Measurements from ENCODE around the gene ZNF536. TPM values are rescaled to one million over a fixed set of nuclear protein-coding genes. Genes with fewer than 3 reads are reported as not detected.

Gene ZNF536
- total RNA-seq, 3 donors from 2014 or later, result 1.3 to 7.3 (median 1.3) TPM

DNA sequence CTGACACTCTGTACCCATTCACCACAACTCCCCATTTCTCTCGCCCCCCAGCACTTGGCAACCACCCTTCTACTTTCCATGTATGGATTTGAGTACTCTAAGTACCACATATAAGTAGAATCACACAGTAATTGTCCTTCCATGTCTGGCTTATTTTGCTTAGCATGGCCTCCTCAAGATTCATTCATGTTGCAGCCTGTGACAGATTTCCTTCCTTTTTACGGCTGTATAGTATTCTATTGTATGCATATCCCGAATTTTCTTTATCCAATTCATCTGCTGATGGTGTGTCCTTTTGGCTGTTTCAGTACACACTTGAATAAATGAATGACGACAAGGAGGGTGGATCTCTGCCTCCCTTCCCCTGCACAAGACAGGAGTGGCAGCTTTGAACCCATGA is 95.1 kb downstream of the ZNF536 start:
- Histone ChIP-seq H3K36me3 (ENCODE audit: low read depth) (no peaks in the 10 kb centered on the region), H3K4me3 (no peak overlapping the region), H3K4me1 (ENCODE audit: low read depth) (no peaks in the 10 kb centered on the region), H3K9me3 (no peaks in the 10 kb centered on the region)
- TF ChIP-seq, protein P1, sequence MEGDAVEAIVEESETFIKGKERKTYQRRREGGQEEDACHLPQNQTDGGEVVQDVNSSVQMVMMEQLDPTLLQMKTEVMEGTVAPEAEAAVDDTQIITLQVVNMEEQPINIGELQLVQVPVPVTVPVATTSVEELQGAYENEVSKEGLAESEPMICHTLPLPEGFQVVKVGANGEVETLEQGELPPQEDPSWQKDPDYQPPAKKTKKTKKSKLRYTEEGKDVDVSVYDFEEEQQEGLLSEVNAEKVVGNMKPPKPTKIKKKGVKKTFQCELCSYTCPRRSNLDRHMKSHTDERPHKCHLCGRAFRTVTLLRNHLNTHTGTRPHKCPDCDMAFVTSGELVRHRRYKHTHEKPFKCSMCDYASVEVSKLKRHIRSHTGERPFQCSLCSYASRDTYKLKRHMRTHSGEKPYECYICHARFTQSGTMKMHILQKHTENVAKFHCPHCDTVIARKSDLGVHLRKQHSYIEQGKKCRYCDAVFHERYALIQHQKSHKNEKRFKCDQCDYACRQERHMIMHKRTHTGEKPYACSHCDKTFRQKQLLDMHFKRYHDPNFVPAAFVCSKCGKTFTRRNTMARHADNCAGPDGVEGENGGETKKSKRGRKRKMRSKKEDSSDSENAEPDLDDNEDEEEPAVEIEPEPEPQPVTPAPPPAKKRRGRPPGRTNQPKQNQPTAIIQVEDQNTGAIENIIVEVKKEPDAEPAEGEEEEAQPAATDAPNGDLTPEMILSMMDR (IDR thresholded peaks at IDR 0.05), result no peak
- ATAC-seq, result no peak
- intact Hi-C loops (cut with DNase I, micrococcal nuclease), result no loop called here
- no peak for DNase-seq

DNA sequence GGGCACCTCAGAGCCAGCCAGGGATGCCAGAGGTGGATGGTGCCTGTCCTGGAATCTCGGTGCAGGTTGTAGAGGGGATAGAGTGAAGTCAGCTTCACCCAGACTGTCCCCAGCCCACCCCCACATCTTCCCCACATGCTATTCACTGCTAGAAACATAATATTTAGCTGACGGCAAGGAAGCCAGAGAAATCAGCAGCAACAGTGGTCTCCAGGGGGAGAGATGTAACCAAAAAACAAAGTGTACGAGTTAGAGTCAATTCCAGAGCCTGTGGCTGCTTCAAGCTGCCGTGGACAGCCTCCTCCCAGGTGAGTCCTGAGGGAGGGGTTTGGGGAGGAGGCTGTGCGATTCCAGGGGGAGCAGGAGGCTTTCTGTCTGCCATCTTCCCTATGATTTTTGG is 97.6 kb downstream of the ZNF536 start:
- intact Hi-C loops (cut with DNase I, micrococcal nuclease), result no loop called here
- no peak for ATAC-seq

DNA sequence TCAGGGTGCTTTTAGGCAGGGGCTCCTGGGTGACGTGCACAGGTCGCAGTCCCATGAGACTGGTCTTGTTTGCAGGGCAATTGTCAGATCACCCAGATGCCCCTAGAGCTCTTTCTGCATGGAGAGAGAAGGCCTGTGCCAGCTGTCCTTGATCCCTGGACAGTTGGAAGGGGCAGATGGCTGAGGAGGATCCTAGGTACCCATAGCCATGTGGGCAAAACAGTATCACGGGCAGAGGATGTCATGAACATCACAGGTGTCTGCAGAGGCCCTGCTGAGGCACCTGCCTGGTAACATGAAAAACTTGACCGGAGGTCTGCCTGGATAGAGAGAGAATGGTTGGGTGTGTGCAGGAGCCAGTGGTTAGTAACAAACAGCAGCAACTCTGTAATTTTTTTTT is 99.3 kb downstream of the ZNF536 start:
- Histone ChIP-seq H3K36me3 (ENCODE audit: low read depth) (no peaks in the 10 kb centered on the region), H3K4me1 (ENCODE audit: low read depth) (no peaks in the 10 kb centered on the region), H3K9me3 (no peaks in the 10 kb centered on the region), H3K4me3 (no peak overlapping the region)
- intact Hi-C loops (cut with DNase I, micrococcal nuclease), result no loop called here
- TF ChIP-seq, protein P1 (IDR thresholded peaks at IDR 0.05), result no peak
- no peak for DNase-seq
- no peak for ATAC-seq

More for the DNA sequence above, 97.6 kb downstream of the ZNF536 start:
- H3K4me1 ChIP-seq (ENCODE audit: low read depth), result no peaks in the 10 kb centered on the region
- TF ChIP-seq, protein P1 (IDR thresholded peaks at IDR 0.05), result no peak
- no peak for DNase-seq
- H3K9me3 ChIP-seq, result no peaks in the 10 kb centered on the region
- H3K4me3 ChIP-seq, result no peak overlapping the region
- H3K36me3 ChIP-seq (ENCODE audit: low read depth), result no peaks in the 10 kb centered on the region

DNA sequence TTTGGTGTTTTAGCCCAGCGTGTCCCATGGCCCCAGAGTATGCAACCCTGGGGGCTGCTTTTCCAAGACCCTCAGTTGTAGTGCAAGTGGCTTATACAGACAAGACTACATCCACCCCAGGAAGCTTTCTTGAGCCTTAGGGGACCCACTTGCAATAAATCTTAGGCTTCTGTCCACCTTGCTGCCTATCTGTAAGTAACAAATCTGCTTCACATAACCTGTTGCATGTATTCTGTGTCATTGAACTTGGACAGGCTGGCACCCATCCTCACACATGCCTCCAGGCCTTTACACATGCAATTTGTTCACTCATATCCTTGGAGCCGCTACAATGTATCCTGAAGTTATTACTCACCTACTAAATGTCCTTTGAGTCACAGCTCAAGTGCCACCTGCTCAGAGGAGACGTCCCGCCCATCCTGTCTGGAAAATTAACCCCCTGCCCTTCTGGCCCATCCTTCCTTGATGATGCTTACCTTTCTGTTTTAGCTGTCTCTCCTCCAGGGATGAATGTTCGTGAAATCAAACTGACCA is 101.2 kb downstream of the ZNF536 start:
- H3K4me1 ChIP-seq (ENCODE audit: low read depth), result no peaks in the 10 kb centered on the region
- H3K36me3 ChIP-seq (ENCODE audit: low read depth), result no peaks in the 10 kb centered on the region
- ATAC-seq (no peak), DNase-seq (no peak)
- TF ChIP-seq, protein P1 (IDR thresholded peaks at IDR 0.05), result no peak
- no peak overlapping the region for H3K4me3 ChIP-seq
- H3K9me3 ChIP-seq, result no peaks in the 10 kb centered on the region
- intact Hi-C loops (cut with DNase I, micrococcal nuclease), result no loop called here

DNA sequence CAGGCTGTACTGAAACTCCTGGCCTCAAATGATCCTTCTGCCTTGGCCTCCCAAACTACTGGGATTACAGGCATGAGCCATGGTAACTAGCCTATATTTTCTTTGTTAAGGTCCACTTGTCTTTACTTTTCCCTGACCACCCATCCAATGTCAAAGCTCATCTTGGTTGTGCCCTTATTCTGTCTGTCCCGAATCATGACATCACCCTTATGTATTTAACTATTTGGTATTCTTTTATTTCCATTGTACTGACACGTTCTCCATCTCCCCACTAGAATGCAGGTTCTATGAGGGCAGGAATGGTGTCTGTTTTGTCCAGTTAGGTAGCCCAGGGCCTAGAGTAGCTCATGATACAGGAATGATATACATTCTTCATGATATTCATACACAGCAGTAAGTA is 104.8 kb downstream of the ZNF536 start:
- no peaks in the 10 kb centered on the region for H3K4me1 ChIP-seq (ENCODE audit: low read depth)
- intact Hi-C loops (cut with DNase I, micrococcal nuclease), result no loop called here
- TF ChIP-seq, protein P1 (IDR thresholded peaks at IDR 0.05), result no peak
- ATAC-seq, result no peak
- H3K4me3 ChIP-seq, result no peak overlapping the region
- H3K36me3 ChIP-seq (ENCODE audit: low read depth), result no peaks in the 10 kb centered on the region
- no peaks in the 10 kb centered on the region for H3K9me3 ChIP-seq
- no peak for DNase-seq

DNA sequence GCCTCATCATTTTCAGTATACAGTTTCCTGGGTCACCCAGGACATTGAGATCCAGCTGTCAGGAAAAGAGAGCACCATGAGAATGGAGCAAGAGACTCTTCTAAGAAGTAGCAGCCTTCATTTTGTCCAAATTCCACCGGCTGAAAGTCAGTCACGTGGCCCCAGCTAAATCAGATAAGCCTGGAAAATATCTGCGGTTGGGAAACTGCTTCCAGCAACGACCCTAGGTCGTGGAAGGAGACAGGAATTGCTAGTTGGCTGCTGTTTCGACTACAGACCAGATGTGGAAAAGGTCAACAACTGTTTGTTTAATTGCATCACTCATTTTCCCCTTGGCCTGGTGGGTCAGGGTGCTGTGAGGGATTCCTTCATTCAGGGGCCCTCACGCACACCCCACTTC is 107.0 kb downstream of the ZNF536 start:
- ATAC-seq (no peak), DNase-seq (peak in 1 of 3 donors; percentile 3)
- no peak overlapping the region for H3K4me3 ChIP-seq
- H3K4me1 ChIP-seq (ENCODE audit: low read depth), result no peaks in the 10 kb centered on the region
- TF ChIP-seq, protein P1 (IDR thresholded peaks at IDR 0.05), result no peak
- no peaks in the 10 kb centered on the region for H3K9me3 ChIP-seq
- no peaks in the 10 kb centered on the region for H3K36me3 ChIP-seq (ENCODE audit: low read depth)
- intact Hi-C loops (cut with DNase I, micrococcal nuclease), result no loop called here

Data from mucosa of descending colon (tissue), 3 donors.